OCI-LY7 (cell line): ENCODE measurements around the gene THAP4. TPM values are rescaled to one million over a fixed set of nuclear protein-coding genes. Genes with fewer than 3 reads are reported as not detected.

Experiments
- BruUV-seq: library from RNA; stranded (reverse); fragments of 400-500 nt; replicated peaks from 2 replicates; lab custom pipeline; 2021; lab: Mats Ljungman, UMichigan
- CTCF ChIA-PET: fragments of 300-600 bp; sonication (Branson Sonifier 250); formaldehyde crosslinking; loops from one replicate; lab custom pipeline; 2022; ENCODE audit warnings: antibody characterized with exemption; ENCODE audit not compliant: unreplicated experiment; lab: Charles Lee
- POLR2A ChIA-PET: fragments of 300-600 bp; sonication (Branson Sonifier 250); formaldehyde crosslinking; loops from one replicate; lab custom pipeline; 2022; ENCODE audit warnings: antibody characterized with exemption; lab: Charles Lee
- DNase-seq: peaks from one replicate; pipeline ENCODE4 v3.0.0-alpha.2; 2015; ENCODE audit warnings: low spot score
- H2AFZ ChIP-seq: fragments of 200-600 bp; sonication (generic), shearing (Covaris generic); 2 replicates; pipeline ENCODE4 v1.6.1; 2014; ENCODE audit warnings: mild to moderate bottlenecking, antibody characterized with exemption, low read length, moderate library complexity
- H3K27ac ChIP-seq: fragments of 200-600 bp; sonication (generic); 2 replicates; pipeline ENCODE4 v1.5.1; 2014; ENCODE audit warnings: mixed run types, low read depth, mild to moderate bottlenecking, moderate library complexity, low read length, inconsistent platforms; ENCODE audit not compliant: poor library complexity, severe bottlenecking
- H3K36me3 ChIP-seq: fragments of 200-600 bp; sonication (generic); 2 replicates; pipeline ENCODE4 v1.6.1; 2014; ENCODE audit warnings: mild to moderate bottlenecking, antibody characterized with exemption, low read length, moderate library complexity, mixed read lengths; ENCODE audit not compliant: insufficient read depth
- H3K4me1 ChIP-seq: fragments of 200-600 bp; sonication (generic); 2 replicates; pipeline ENCODE4 v1.5.1; 2014; ENCODE audit warnings: mild to moderate bottlenecking, low read length; ENCODE audit not compliant: insufficient read depth, poor library complexity, severe bottlenecking
- H3K4me2 ChIP-seq: fragments of 200-600 bp; sonication (generic); 2 replicates; pipeline ENCODE4 v1.6.1; 2014; ENCODE audit warnings: mild to moderate bottlenecking, low read length
- H3K4me3 ChIP-seq: fragments of 200-600 bp; sonication (generic); 2 replicates; pipeline ENCODE4 v1.5.1; 2014; ENCODE audit warnings: mild to moderate bottlenecking, low read depth, low read length; ENCODE audit not compliant: poor library complexity, severe bottlenecking
- H3K79me2 ChIP-seq: fragments of 200-600 bp; sonication (generic); 2 replicates; pipeline ENCODE4 v1.6.1; 2016; ENCODE audit warnings: low read depth, mild to moderate bottlenecking, low read length, moderate library complexity, mixed read lengths; ENCODE audit not compliant: insufficient read depth
- H3K9me2 ChIP-seq: fragments of 200-600 bp; sonication (generic); 2 replicates; pipeline ENCODE4 v1.6.1; 2016; ENCODE audit warnings: mild to moderate bottlenecking, low read length, mixed read lengths; ENCODE audit not compliant: insufficient read depth
- H3K9me3 ChIP-seq: fragments of 200-600 bp; sonication (generic); 2 replicates; pipeline ENCODE4 v1.6.1; 2014; ENCODE audit warnings: mild to moderate bottlenecking, mixed run types, low read length, mixed read lengths
- H4K20me1 ChIP-seq: fragments of 200-600 bp; sonication (generic); 2 replicates; pipeline ENCODE4 v1.6.1; 2014; ENCODE audit warnings: mild to moderate bottlenecking, antibody characterized with exemption, low read length, moderate library complexity, mixed read lengths; ENCODE audit not compliant: insufficient read depth
- EZH2phosphoT487 ChIP-seq: fragments of 200-600 bp; sonication (generic); IDR thresholded peaks from 2 replicates; pipeline ENCODE4 v1.6.1; 2018; ENCODE audit warnings: low read depth, borderline replicate concordance, mild to moderate bottlenecking, mixed run types, antibody characterized with exemption, low read length, moderate library complexity, mixed read lengths
- intact Hi-C: fragments of 100-400 bp; cut with micrococcal nuclease; formaldehyde crosslinking; loops from one replicate; pipeline ENCODE4 v1.10.0; 2022; ENCODE audit not compliant: unreplicated experiment
- total RNA-seq, 2 experiments: library from RNA; depleted of rRNA in 1 of 2; stranded (reverse); fragments of >200 nt in 1 of 2; shearing (Covaris generic) in 1 of 2; gene quantifications; 2 replicates each; pipeline ENCODE4 v1.2.3, GENCODE V29; 2014 to 2022
- TF ChIP-seq, protein P1 (sequence below): fragments of 200-600 bp; sonication (generic); conservative IDR thresholded peaks from 2 replicates; pipeline ENCODE4 v1.5.1; 2014; ENCODE audit warnings: mild to moderate bottlenecking, antibody characterized with exemption, low read length, moderate library complexity, mixed read lengths

Gene THAP4
- total RNA-seq, 2 experiments from 2014 or later, result 61.6 to 65.6 TPM

DNA sequence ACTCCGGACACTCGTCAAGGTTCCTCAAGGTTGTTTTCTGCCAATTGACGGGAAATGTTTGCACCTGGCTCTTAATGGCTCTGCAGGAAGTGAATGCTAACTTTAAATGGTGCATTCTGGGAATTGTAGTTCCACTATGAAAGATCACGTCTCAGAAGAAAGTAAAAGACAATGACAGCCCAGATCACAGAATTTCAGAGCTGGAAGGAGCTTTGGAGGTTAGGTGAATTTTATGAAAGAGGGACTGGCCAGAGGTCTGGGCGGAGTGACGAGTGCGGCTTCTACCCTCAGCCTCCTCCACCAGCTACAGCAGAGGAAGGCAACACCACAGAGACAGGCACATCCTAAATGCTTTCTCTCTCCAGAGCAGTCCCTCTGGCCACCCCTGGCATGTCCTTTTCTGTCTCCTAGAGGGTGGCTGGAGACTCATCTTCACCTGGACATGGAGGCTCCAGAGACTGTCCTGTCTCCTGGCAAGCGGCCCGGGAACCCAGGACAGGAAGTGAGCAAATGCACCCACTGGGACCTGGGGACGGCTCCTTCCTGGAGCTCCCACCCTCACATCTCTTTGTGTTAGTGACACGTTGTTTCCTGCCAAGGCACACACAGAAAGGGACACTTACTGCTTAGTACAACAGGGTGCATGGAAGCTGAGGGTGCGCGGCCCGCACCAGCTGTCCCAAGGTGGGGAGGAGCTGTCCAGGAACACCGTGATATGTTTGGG lies 19.4 kb downstream of the THAP4 start:
- Histone ChIP-seq H3K4me1 (peaks cover 22% of the 10 kb centered on the region), H3K27ac (peak overlapping the region; percentile 66), H4K20me1 (no peaks in the 10 kb centered on the region), H3K4me2 (peak overlapping the region; percentile 82), H3K36me3 (peaks cover 47% of the 10 kb centered on the region), H3K9me2 (no peaks in the 10 kb centered on the region), H3K9me3 (no peaks in the 10 kb centered on the region), H3K4me3 (peak overlapping the region; percentile 54), H3K79me2 (peaks cover 33% of the 10 kb centered on the region), H2AFZ (peak overlapping the region; percentile 71; the same call in 1 of the 2 replicates)
- BruUV-seq, result no TSS peak
- intact Hi-C loops, result no loop called here
- peak; percentile 80 for DNase-seq
- TF ChIP-seq, protein P1, sequence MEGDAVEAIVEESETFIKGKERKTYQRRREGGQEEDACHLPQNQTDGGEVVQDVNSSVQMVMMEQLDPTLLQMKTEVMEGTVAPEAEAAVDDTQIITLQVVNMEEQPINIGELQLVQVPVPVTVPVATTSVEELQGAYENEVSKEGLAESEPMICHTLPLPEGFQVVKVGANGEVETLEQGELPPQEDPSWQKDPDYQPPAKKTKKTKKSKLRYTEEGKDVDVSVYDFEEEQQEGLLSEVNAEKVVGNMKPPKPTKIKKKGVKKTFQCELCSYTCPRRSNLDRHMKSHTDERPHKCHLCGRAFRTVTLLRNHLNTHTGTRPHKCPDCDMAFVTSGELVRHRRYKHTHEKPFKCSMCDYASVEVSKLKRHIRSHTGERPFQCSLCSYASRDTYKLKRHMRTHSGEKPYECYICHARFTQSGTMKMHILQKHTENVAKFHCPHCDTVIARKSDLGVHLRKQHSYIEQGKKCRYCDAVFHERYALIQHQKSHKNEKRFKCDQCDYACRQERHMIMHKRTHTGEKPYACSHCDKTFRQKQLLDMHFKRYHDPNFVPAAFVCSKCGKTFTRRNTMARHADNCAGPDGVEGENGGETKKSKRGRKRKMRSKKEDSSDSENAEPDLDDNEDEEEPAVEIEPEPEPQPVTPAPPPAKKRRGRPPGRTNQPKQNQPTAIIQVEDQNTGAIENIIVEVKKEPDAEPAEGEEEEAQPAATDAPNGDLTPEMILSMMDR, result no peak
- ChIA-PET CTCF (no interaction called here), POLR2A (interaction anchor here (0.6 to 1.4 kb wide), 4 partner anchors 12 to 302 kb away, joined by 3 to 11 read pairs (median 6); partner anchors contain the start of genes HDLBP and SEPTIN2)

DNA sequence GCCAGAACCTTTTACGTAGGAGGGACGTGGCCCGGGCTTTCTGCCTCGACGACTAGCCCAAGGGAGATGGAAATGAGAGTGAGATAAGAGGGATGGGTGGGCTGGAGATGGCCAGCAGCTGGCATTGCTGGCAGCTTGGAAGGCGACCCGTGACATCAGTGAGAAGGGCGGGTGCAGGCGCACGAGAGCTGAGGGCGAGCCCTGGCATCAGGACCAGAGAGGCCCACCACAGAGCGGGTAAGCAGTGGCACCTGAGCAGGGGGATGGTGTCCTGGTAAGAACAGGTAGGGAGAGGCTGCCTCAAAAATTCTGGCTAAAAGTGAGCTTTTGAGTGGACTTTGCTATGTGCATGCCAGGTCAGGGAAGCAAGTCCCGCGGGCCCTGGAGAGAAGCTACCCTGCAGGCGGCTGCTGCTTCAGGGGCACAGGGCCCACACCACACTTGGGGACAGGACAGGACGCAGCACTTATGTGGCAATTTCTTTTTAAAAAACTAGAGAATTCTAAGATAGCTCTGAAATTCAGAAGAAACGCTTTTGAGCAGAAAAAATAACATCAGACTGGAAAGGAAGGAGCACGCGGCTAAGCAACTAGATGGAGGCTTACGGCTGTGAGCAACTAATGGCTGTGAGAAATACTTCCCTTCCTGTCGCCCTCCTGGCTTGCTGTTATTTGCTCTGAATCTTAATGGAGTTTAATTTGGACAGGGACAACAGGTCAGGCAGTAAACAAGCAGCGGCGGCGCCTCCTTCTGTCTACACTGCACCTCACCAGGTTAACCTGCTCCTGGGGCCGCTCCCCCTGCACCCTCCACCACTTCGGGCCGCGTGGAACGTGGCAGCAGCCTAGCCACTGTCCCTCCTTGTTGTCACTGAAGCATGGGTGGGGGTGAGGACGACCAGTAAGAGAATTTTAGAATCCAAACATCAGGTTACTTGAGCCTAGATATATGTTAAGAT lies 20.5 kb downstream of the THAP4 start:
- Histone ChIP-seq H3K27ac (peak overlapping the region; percentile 66), H3K9me2 (no peaks in the 10 kb centered on the region), H3K4me1 (peaks cover 22% of the 10 kb centered on the region), H3K36me3 (peaks cover 44% of the 10 kb centered on the region), H4K20me1 (0 out of 2 replicates have a peak, but pooled peaks cover 3% of the 10 kb centered on the region), H2AFZ (no peak overlapping the region; the same call in 1 of the 2 replicates), H3K79me2 (peaks cover 28% of the 10 kb centered on the region), H3K4me2 (peak overlapping the region; percentile 82), H3K9me3 (no peaks in the 10 kb centered on the region), H3K4me3 (peak overlapping the region; percentile 54)
- CTCF ChIA-PET, result no interaction called here
- intact Hi-C loops, result no loop called here
- DNase-seq, result no peak
- POLR2A ChIA-PET, result interaction anchor here (0.6 kb wide), 1 partner anchor 573 kb away, joined by 6 read pairs; no protein-coding TSS in a partner anchor
- no peak for TF ChIP-seq EZH2phosphoT487
- TF ChIP-seq, protein P1, result peak; percentile 32; the same call in 1 of the 2 replicates
- no TSS peak for BruUV-seq
